Stimulated activated CD4-positive, alpha-beta T cell treated with anti-CD3 and anti-CD28 coated beads, Interleukin-1b, Interleukin-23, amount 100 ng/mL, for 48 hours (primary cell): ENCODE measurements around the gene CEP104.
"Not testable (repeated sequence)": the region's sequence is repeated elsewhere in the genome, so short reads cannot be mapped to it uniquely, and the experiment has no call there.

Experiments
- DNase-seq: peaks from one replicate; pipeline ENCODE4 v3.0.0-alpha.2; 2020

Gene CEP104

DNA sequence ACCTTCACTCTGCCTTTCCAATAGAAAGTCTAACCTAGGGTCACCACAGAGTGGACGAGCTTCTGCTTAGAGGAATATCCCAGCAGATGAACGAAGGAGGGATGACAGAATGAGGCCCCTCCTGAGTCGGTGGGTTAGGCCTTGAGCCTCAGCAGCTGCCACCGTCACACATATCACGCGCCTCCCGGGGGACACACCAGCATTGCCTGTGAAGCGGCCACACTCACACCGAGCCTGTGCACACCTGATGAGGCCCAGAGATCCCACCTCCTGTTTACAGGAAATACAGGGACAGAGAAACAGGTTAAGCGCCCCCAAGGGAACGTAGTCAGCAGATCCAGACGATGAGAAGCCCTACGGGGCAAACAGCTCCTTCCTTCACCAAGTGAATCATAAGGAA lies 35.6 kb downstream of the CEP104 start:
- no peak for DNase-seq

DNA sequence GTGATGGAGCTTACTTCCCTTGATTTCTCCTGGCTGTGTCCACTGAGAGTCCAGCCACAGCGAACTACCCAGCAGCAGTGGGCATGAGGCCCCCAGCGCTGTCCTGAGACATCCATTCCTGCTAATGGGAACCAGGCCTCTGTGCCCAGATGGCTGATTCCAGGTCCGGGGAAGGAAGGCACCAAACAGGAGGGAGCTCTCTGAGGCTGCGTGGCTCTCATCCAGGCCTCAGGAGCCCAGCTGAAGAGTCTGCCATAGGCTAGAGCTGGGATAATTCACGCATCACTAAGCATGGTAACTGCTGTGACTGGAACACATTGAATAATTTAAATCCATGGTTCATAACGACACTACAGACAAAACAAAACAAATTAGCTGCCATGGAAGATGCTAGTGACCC lies 36.0 kb downstream of the CEP104 start:
- DNase-seq: no peak

DNA sequence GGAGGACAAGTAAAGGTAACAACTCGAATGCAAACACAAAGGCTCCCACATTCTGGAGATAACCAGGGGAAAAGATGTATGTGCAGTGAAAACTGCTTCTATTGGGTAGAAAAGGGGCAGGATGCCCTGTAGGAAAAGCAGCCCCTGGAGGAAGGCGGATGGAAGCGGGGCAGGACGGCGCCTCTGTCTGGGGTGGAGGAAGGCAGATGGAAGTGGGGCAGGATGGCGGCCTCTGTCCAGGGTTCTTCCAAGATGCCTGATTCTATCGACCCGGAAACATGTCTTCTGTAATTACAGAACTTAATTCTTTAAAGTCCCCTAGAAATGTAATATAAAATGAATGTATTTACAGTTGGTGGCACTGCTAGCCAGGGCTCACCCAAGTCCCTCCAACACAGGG lies 36.7 kb downstream of the CEP104 start:
- DNase-seq: no peak

DNA sequence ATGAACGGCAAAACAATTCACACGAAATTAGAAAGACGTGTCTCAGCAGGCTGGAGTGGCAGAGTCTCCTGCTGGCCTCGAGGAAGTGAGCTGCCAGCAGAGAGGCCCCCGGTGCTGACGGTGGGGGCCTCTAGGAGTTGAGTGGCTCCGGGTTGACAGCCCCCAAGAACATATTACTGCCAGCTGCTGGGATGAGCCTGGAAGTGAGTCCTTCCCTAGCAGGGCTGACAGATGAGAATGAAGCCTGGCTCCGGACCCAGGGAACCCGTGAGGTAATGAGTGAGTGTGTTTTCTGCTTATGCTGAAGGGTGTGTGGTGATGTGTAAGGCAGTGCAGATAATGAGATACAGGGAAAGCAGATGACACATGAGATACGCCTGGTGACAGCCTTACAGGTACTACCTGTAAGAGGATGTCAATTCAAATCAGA lies 37.2 kb downstream of the CEP104 start:
- no peak for DNase-seq

DNA sequence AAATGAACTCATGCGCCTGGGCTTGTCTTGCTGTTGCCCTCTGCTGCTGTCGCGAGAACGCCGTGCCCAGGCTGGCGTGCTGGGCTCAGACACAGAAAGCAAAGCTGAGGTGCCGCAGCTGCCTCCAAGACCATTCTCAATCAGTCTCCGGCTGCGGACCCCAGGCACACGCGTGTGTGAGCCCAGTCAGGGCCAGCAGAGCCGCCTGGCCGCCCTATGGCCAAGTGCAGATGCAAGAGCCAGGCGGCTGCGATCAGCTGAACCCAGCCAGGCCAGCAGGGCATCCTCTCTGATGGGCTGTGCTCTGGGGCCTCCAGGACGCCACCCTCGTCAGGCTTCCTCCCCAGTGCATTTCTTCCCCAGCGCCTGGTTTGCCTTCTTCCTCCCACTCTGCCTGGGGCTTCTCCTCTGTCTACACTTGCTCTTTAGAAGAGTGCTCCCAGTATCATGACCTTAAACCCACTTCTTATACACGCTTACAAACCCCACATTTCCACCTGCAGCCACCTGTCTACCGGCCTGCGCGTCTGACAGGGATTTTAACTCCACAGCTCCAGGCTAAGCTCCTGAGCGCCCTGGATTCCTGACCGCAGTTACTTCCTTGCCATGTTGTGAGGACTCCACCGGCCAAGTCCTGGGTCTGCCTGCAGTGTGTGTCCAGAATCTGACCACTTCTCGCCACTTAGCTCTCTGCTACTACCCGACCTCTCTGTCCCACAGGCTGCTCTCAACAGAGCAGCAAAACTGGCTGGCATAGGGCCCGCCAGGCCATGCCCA lies 39.0 kb downstream of the CEP104 start:
- no peak for DNase-seq

DNA sequence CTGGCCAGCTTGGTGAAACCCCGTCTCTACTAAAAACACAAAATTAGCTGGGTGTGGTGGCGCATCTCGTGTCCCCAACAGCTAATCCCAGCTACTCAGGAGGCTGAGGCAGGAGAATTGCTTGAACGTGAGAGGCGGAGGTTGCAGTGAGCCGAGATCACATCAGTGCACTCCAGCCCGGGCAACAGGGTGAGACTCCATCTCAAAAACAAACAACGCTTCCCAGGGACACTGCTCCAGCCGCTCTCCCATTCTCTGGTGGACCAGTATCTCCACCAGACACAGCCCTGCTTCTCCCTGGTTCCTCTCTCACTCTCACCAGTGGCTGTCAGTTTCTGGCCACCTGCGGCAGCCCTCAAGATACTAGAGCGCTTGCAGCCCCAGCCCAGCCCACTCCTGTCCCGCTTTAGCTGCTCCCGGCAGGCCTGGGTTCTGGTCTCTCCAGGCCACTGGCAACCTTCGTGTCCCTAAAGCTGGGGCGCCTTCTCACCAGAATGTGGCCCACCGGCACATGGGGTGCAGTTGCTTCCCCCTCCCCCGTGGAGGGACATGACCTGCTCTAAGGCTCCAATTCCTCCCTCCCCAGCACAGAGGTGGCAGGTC lies 39.8 kb downstream of the CEP104 start:
- no peak for DNase-seq

DNA sequence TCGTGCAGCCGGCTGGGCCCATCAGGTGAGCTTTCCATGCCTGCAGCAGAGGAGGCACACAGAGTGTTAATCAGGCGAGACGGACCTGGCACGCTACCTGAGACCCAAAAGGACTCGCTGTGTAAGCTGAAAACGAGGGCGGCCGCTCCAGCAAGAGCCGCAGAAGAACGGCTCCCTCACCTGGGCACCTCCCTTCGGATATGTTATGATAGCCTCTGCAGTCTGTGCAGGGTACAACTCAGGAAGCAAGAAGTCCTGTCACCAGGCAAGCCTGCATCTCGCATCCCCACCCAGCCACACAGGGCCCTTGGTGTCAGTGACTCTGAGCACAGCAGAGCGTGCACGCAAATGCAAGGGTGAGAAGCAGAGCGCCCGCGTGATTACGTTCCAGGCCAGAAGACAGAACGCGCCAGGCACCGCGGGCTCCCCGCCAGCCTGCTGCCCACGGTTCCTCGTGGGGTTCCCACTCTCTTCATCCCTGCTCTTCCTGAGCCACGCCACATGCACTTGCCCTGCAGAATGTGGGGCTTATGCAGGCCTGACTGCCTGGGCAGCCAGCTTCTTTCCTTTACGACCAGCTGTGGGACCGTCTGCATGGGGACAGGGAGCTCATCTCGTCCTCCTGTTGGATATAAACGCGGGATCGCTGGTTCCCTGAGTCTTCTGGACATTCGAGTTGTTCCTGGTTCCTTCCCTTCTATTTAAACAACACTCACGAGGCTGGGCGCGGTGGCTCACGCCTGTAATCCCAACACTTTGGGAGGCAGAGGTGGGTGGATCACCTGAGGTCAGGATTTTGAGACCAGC lies 40.5 kb downstream of the CEP104 start:
- no peak for DNase-seq

DNA sequence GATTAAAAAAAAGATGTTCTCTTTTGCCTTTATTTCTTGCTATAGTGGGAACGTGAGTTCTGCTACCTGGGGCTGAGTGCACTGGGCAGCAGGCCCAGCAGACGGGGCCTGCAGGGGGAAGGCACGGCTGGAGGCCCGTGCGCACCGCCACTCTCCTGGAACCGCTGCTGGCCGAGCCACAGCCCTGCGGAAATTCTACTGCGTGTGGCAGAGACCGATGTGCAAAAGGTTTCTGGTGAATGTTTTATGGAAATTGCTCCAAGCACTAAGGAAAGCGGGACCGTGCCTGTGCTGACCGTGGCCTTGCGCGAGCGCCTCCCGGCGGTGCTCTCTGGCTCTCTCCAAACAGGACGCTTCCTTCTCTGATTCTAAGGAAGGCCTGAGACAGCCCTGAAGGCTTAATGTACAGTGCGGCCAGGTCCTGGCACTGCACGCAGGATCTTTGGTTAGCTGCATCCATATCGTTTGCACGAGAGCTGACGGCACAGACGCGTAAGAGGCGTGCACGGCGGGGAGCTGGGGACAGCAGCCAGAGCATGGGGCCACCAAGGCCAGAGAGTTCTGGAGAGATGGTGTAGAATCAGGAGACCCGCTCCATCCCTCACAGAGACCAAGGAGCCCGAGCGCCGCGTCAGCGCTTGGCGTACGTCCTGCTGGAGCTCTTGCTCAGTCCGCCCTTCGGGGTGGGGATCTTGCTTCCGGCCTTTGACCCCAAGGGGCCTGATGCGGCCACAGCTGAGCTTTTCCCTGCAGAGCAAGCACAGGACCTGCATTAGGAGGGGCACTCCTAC lies 42.0 kb downstream of the CEP104 start:
- no peak for DNase-seq

DNA sequence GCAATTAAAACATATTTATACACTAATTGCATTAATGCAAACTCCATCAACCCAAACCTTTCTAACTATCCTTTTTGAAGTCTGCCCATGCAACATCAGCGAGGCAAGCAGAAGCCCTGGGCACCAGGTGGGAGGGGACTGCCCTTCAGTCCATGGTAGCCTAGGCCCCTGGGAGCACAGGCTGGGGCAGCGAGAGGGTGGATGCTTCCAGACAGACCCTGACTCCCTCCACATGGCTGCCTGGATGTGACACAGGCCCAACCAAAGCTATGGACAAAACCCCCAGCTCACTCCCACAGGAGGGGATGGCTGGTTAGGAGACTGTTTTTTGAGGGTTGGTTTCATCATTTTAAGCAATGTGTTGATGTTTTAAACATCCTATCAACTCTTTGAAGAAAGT lies 42.9 kb downstream of the CEP104 start:
- DNase-seq: no peak

DNA sequence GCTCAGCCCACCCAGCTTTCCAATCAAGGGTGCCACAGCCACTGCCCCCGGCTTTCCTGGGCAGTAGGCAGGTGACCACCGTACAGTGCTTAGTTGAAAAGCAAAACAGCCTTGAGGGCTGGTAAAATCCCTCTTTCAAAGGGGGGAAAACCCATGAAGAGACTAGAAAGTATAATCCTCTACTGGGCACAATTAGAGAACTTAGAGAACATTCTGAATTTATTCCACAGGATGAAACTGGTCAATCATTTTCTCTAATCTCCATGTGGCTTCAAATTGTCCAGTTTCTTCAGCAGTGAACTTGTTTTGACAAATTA lies 45.5 kb downstream of the CEP104 start:
- no peak for DNase-seq

DNA sequence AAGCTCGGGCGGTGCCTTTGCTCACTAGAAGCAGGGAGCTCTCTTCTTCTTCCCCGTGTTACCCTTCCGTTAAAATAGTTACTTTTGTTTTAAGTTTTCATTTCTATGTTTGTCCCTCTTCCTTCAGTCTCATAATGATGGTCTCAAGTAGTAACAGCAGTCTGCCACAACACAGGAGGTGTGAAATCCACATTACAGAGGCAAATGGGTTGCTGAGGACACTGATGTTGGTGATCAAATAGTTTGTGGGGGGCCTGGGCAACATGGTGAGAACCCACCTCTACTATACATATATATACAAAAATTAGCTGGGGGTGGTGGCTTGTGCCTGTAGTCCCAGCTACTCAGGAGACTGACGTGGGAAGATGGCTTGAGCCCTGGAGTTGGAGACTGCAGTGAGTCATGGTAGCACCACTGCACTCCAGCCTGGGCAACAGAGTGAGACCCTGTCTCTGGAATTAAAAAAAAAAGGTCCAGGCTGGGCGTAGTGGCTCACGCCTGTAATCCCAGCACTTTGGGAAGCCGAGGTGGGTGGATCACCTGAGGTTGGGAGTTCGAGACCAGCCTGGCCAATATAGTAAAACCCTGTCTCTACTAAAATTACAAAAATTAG lies 46.8 kb downstream of the CEP104 start:
- DNase-seq: not testable (repeated sequence)

DNA sequence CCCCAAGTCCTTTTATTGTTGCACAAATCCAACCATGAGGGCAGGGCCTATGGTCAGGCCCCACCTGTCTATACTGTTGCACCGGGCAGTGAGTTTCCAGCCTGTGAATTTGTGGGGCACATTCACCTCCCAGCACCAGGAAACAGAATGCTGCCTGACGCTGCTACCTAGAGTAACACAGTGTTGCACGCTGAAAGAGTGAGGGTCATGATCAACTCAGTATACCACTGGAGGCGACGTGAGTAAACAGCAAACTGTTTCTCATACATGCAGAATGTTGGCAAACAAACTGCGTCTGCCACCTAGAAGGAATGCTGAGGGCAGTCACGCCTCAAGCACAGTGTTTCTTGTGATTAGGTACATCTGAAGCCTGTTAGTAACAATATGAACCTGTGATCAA lies 47.3 kb downstream of the CEP104 start:
- DNase-seq: no peak

DNA sequence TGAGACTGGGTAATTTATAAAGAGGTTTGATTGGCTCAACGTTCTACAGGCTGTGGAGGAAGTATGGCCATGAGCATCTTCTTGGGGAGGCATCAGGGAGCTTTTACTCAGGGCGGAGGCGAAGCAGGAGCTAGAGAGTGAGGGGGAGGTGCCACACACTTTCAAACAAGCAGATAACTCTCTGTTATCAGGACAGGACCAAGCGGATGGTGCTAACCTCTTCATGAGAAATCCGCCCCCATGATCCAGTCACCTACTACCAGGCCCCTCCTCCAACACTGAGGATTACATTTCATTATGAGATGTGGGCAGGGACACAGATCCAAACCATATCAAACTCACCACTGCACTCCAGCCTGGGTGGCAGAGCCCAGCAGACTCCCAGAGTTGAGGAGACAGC lies 49.2 kb downstream of the CEP104 start:
- no peak for DNase-seq

DNA sequence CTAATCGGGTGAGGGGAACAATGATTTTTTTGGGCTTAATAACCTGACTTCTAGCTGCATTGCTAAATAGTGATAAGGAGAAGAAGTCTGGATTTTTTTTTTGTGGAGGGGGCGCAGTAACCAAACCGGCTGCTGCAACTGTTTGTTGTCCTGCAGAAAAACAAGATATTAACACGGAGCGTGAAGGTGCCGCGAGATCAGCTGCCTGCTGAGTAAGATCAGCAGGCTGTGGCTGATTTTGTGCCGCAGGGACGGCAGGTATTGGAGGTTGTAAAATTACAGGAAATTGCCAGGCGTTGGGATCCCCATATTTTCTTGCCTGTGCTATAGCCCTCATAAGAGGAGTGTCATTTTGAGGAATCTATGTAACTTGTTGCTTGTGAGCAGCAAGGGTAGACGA lies 52.0 kb downstream of the CEP104 start:
- no peak for DNase-seq

DNA sequence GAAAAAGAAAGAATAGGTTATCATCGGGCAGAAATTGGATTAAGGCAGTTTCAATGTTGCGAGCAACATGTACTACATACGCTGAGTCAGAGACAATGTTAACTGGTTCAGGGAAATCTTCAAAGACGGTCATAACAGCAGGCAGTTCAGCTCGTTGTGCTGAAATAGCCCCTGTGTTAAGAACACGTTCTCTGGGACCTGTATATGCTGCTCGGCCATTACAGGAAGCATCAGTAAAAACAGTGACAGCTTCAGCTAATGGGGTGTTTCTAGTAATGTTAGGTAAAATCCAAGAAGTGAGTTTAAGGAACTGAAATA lies 52.4 kb downstream of the CEP104 start:
- DNase-seq: not testable (repeated sequence)

DNA sequence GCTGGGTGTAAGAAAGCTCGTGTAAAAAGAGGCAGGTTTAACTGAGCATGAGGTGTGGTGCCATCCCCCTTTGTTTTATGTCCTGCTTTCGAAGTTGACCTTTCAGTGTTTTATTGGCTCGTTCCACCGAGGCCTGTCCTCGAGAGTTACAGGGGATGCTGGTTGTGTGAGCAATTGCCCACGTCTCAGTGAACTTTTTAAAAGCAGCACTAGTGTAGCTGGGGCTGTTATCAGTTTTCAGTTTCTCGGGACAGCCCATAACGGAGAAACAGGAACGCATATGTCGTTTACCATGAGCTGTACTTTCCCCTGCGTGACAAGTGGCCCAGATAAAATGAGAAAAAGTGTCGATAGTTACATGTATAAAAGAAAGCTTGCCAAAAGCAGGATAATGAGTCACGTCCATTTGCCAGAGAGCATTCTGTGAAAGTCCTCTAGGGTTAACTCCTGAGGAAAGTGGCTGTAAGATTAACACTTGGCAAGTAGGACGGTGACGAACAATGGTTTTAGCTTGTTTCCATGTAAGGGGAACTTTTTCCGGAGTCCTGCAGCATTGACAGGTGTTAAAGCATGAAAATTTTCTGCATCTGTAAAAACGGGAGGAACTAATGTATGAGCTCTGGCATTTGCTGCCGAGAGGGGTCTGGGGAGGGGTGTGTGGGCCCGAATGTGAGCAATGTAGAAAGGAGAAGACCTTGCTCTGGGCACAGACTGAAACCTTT lies 52.9 kb downstream of the CEP104 start:
- no peak for DNase-seq

DNA sequence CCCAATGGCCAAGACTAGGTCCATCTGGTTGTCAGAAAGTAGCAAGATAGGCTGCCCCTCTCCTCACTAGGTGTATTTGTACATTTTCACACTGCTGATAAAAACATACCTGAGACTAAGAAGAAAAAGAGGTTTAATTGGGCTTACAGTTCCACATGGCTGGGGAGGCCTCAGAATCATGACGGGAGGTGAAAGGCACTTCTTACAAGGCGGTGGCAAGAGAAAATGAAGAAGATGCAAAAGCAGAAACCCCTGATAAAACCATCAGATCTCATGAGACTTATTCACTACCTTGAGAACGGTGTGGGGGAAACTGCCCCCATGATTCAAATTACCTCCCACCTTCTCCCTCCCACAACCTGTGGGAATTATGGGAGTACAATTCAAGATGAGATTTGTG lies 56.2 kb downstream of the CEP104 start:
- not testable (repeated sequence) for DNase-seq

DNA sequence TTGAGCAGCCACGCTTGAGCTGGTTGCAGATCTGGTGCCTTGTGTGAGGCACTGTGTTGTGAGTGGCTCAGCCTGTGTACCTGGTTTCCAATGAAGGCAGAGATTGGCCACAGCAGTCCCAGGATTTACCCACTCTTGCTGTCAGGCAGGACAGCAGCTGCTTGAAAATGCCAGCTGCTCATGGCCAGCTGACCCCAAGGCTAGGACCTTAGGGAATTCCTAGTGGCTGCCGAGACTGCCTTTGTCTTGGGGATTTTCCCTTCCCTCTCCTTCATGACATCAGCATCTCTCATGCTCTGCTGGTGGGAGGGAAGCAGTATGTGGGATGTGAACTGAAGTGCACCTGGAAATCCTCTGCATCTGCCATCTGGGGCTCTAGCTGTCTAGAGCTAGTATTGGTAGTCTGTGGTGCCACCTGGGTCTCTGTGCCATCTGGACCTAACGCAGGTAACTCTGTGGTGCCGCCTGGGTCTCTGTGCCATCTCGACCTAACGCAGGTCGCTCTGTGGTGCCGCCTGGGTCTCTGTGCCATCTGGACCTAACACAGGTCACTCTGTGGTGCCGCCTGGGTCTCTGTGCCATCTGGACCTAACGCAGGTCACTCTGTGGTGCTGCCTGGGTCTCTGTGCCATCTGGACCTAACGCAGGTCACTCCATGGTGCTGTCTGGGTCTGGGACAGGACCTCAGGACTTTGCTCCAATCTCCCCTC lies 56.9 kb downstream of the CEP104 start:
- no peak for DNase-seq

DNA sequence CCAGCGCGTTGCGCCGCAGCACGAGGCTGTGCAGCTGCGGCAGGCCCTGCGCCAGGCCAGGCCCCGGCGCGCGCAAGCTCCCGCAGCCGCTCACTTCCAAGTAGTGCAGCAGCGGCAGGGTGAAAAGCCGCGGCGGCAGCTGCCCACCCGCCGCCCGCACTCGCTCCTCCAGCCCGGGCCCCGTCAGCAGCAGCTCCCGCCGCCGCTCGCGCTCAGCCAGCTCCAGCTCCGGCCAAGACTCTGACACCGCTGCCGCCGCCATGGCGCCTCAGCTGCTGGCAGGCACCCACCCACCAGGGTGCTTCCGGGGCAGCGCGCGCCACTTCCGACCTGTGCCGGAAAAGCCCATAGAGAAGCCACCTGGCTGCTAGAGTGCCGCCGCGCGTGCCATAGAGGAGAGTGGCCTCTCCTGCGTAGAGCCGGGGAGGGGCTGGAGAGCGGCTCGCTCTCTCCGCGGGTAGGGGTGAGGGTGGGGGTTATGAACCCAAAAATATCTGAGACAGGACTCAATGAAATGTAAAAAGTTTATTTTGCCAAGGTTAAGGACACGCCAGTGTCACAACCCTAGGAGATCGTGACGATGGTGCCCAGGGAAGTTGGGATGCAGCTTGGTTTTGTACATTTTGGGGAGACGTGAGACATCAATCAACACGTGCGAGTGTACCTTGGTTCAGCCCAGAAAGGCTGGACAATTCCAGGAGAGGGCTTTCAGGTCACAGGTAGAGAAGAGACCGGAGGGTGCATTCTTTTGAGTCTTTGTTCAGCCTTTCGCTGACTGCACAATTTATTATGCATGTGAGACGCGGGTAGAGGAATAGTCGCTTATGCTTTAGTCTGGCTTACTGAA lies 60.6 kb downstream of the CEP104 start, which contains the start of gene LRRC47:
Gene LRRC47 (minus strand): TSS at position 284 of the 847 bp plus-strand sequence. CDS start 22 bp downstream, at position 262.
- DNase-seq: peak; percentile 95

DNA sequence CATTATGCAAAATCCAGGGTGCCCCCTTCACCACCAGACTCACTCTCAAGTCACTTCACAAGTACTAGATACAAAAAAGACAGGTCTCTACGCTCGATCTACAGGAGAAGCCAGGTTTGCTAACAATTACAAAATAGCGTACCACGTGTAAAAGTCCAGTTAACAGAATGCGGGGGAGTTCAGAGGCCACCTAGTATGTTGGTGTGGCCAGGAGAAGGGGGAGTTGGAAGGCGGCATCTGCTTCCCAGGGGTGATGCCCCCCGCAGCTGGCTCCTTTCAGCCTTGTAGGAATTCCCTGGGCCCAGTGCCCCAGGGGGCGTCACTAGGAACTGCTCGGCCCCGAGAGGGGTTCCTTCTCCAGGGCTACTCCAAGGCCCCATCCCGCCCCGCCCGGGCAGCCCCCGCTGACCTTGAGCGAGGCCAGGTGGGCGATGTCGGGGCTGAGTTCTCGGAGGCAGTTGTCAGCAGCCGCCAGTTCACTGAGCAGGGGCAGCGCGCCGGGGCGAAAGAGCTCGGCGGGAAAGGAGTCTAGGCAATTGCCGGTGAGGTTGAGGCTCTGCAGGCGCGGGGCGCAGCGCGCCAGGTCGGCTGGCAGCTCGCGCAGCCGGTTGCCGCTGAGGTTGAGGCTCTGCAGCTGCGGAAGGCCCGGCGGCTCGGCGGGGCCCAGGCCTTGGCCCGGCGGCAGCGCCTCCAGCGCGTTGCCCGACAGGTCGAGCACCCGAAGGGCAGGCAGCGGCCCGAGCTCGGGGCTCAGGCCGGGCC lies 61.4 kb downstream of the CEP104 start:
- no peak for DNase-seq
